Measurements from ENCODE around the gene WDR4.

Gene WDR4

GRCh38 chr21:42799516-42799915 is 79.8 kb downstream of the WDR4 start:
- no peak overlapping the region for H3K4me3 ChIP-seq (ENCODE audit: control insufficient read depth, low read depth, low read length)
- DNase-seq (ENCODE audit: low read depth) = no peak
- no peak for TF ChIP-seq CTCF (IDR thresholded peaks at IDR 0.05; ENCODE audit: control insufficient read depth, insufficient read depth, low read depth, low read length, missing control alignments)
